ENCODE measurements around the gene COA8. TPM values are rescaled to one million over a fixed set of nuclear protein-coding genes. Genes with fewer than 3 reads are reported as not detected.

COA8 gene
- total and polyA plus RNA-seq, 2 of the 4 experiments (the other 2 are of a cell fraction), result 12.2 to 21.1 TPM

GRCh38 chr14:103611215-103611614 is 48.5 kb downstream of the COA8 start:
- WGBS, 2 experiments (ENCODE audit: extremely low coverage in 2 of 2, insufficient read length in 1 of 2), result 100% methylated on average over 1 of the region's 2 CpGs; no CpG with 5 or more reads in 1 of the 2 experiments
- POLR2A ChIA-PET (ENCODE audit: unreplicated experiment), result no interaction called here
- no peak for ATAC-seq (ENCODE audit: low read depth)

More at GRCh38 chr14:103611215-103611614, 48.5 kb downstream of the COA8 start:
- CTCF ChIA-PET, result no interaction called here
- H2AFZ ChIP-seq (replicated peaks; ENCODE audit: low read length, poor library complexity), result no peak overlapping the region
- no peak overlapping the region for H2BK15ac ChIP-seq (ENCODE audit: low read depth, low read length)
- no TSS peak for BruUV-seq (replicated peaks)
- no peak overlapping the region for H2BK20ac ChIP-seq (ENCODE audit: low read depth, low read length)
- no peak overlapping the region for H4K5ac ChIP-seq (ENCODE audit: low read depth, low read length)
- no peak overlapping the region for H3K14ac ChIP-seq (replicated peaks; ENCODE audit: low read depth, low read length)
- no peak overlapping the region for H3K4me2 ChIP-seq (ENCODE audit: low read depth, low read length)
- dilution Hi-C loops (cut with HindIII; ENCODE audit: low sequenced_read_pairs, unreplicated experiment), result no loop called here
- H2BK120ac ChIP-seq (ENCODE audit: low read depth, low read length), result no peak overlapping the region
- no peak overlapping the region for H2AK9ac ChIP-seq (replicated peaks; ENCODE audit: low read depth, low read length, poor library complexity)
- H2BK5ac ChIP-seq (ENCODE audit: low read depth, low read length, poor library complexity, severe bottlenecking), result no peak overlapping the region
- H3K23ac ChIP-seq (ENCODE audit: low read depth, low read length), result no peak overlapping the region
- peaks cover 8% of the 10 kb centered on the region; the same call in 1 of the 2 replicates for H3K9me1 ChIP-seq (ENCODE audit: insufficient read depth, low read length)
- H4K8ac ChIP-seq (ENCODE audit: low read depth in 2 of 2, low read length in 2 of 2), result no peak overlapping the region
- H4K91ac ChIP-seq (ENCODE audit: insufficient read depth, low read depth, low read length), result no peak overlapping the region
- in situ Hi-C loops (cut with MboI; ENCODE audit: low sequenced_read_pairs), result no loop called here
- no peak overlapping the region for H3K4ac ChIP-seq (ENCODE audit: low read depth, low read length)
- no peak overlapping the region for H3K27ac ChIP-seq (ENCODE audit: insufficient read depth, low read length)
- H3K36me3 ChIP-seq (ENCODE audit: control insufficient read depth, insufficient read depth, low read length), result no peaks in the 10 kb centered on the region
- H3K56ac ChIP-seq (ENCODE audit: extremely low read depth, insufficient read depth, low read length), result no peak overlapping the region
- H3K4me1 ChIP-seq (ENCODE audit: control insufficient read depth, insufficient read depth, low read length), result peaks cover 9% of the 10 kb centered on the region; the same call in 1 of the 2 replicates
- H3K18ac ChIP-seq (ENCODE audit: low read depth, low read length), result no peak overlapping the region
- H3K4me3 ChIP-seq (ENCODE audit: insufficient read depth, low read depth, low read length), result no peak overlapping the region
- DNase-seq, result no peak
- no peaks in the 10 kb centered on the region for H3K79me1 ChIP-seq (ENCODE audit: low read depth in 1 of 2, low read length in 2 of 2)
- H3K9me3 ChIP-seq (ENCODE audit: control insufficient read depth, insufficient read depth, low read length), result peaks cover 6% of the 10 kb centered on the region
- intact Hi-C loops (cut with micrococcal nuclease), result no loop called here
- peaks cover 17% of the 10 kb centered on the region for H4K20me1 ChIP-seq (ENCODE audit: insufficient read depth, low read length)
- no peak overlapping the region for H3K9ac ChIP-seq (ENCODE audit: low read depth, low read length)
- H2AK5ac ChIP-seq (ENCODE audit: low read depth, low read length), result no peak overlapping the region
- no peaks in the 10 kb centered on the region; the same call in 1 of the 2 replicates for H3K27me3 ChIP-seq (ENCODE audit: control insufficient read depth, insufficient read depth, low read length)
- TF ChIP-seq POLR2A (IDR thresholded peaks at IDR 0.05; ENCODE audit: low read depth, low read length) (no peak), NFE2L2 (IDR thresholded peaks at IDR 0.05; ENCODE audit: low read depth, low read length) (no peak), ELK1 (IDR thresholded peaks at IDR 0.05; ENCODE audit: borderline replicate concordance, low read depth, low read length) (no peak), CEBPB (IDR thresholded peaks at IDR 0.05; ENCODE audit: low read depth, low read length) (no peak), BHLHE40 (IDR thresholded peaks at IDR 0.05; ENCODE audit: low read depth, low read length) (no peak), CHD1 (IDR thresholded peaks at IDR 0.05; ENCODE audit: low read depth, low read length) (no peak), RCOR1 (IDR thresholded peaks at IDR 0.05; ENCODE audit: insufficient replicate concordance, low read length) (no peak), MXI1 (IDR thresholded peaks at IDR 0.05; ENCODE audit: borderline replicate concordance, low read depth, low read length) (no peak), RFX5 (IDR thresholded peaks at IDR 0.05; ENCODE audit: low read depth, low read length) (no peak), RAD21 (IDR thresholded peaks at IDR 0.05; ENCODE audit: low read length) (no peak), CTCF (conservative IDR thresholded peaks at IDR 0.05; ENCODE audit: low read depth, low read length) (no peak), FOS (IDR thresholded peaks at IDR 0.05; ENCODE audit: low read depth, low read length) (no peak), SMC3 (IDR thresholded peaks at IDR 0.05; ENCODE audit: low read depth, low read length) (no peak), MAZ (IDR thresholded peaks at IDR 0.05; ENCODE audit: borderline replicate concordance, low read depth, low read length) (no peak), USF2 (IDR thresholded peaks at IDR 0.05; ENCODE audit: low read depth, low read length) (no peak), MAFK (IDR thresholded peaks at IDR 0.05; ENCODE audit: low read depth, low read length) (no peak)
